Endometrial microvascular endothelial cells (primary cell): ENCODE measurements around the gene INSRR. TPM values are rescaled to one million over a fixed set of nuclear protein-coding genes. Genes with fewer than 3 reads are reported as not detected.

Experiments used
- in situ Hi-C: cut with HindIII; loops from 2 replicates; pipeline ENCODE4 v1.10.0; 2017; ENCODE audit warnings: low sequenced_read_pairs, low pct_unique_long_range_greater_than_20kb; ENCODE audit errors: inconsistent ontology term
- total RNA-seq: library from RNA; depleted of rRNA; stranded (reverse); fragments of >200 nt; gene quantifications from one replicate; pipeline ENCODE4 v1.2.3, GENCODE V29; 2015; ENCODE audit errors: inconsistent ontology term

INSRR gene
- total RNA-seq, 1 donor from 2014 or later: not detected

DNA sequence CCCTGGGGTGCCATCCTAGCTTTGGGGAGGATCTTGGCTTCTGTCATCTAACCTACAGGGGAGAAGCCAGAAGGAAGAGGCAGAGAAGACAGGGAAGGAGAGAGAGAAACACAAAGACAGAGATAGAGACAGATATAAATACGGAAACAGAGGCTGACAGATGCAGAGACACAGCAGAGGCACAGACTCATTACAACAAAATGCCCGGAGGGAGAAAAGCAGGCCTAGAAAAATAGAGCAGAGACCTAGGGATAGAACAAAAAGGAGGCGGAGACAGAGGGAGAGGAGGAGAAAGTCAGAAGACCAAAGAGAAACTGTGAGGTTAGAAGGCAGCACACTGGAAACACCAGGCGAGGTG lies 36.5 kb upstream of the INSRR start:
- in situ Hi-C loops: no loop called here

GRCh38 chr1:156894711-156895454 lies 36.0 kb upstream of the INSRR start:
- in situ Hi-C loops: no loop called here

DNA sequence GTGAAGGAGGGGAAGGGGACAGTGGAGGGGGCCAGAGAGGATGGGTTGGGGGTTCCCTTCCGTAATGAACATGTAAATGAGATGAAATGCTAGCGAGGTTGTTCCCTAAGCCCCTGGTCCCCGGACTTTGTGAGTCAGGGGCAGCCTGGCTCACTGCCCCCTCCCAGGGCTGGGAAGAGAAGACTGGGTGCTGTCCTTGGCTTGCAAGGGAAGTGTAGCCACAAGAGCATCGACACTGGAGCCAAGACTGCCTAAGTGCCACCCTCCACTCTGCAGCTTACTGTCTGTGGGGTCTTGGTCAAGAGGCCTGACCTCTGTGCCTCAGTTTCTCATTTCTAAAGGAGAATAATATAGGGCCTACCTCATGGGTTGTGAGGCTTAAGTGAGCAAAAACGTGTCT lies 35.1 kb upstream of the INSRR start:
- in situ Hi-C loops: no loop called here

- in situ Hi-C loops: no loop called here
Measured at GRCh38 chr1:156893048-156893953, 34.4 kb upstream of the INSRR start, which contains the start of gene PEAR1. Gene PEAR1 (plus strand): TSS chr1:156893718. CDS start chr1:156903927, 10,209 bp downstream.

DNA sequence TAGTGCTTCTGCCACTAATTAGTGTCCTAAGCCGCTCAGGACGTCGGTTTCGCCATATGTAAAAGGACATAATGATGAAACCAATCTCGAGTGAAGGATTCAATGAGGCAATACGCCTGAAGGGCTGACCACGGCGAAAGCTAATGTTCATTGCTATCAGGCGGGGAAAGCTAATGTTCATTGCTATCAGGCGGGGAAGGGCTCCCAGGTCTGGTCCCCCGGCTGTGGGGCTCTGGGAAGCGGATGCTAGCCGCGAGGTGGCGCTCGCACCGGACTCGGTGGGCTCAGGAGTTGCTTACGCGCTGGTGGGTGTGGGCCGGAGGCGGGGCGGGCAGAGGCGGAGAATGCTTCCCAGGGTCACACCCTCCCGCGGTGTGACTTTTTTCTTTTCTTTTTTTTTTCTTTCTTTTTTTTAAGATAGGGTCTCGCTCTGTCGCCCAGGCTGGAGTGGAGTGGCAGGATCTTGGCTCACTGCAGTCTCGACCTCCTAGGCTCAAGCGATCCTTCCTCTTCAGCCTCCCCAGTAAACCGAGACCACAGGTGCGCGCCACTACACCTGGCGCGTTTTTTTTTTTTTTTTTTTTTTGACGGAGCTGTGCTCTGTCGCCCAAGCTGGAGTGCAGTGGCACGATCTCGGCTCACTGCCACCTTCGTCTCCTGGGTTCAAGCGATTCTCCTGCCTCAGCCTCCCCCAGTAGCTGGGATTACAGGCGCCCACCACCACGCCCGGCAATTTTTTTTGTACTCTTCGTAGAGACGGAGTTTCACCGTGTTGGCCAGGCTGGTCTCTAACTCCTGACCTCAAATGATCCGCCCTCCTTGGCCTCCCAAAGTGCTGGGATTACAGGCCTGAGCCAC lies 33.5 kb upstream of the INSRR start:
- in situ Hi-C loops: no loop called here

- in situ Hi-C loops: no loop called here
Measured at GRCh38 chr1:156889802-156890580, 31.1 kb upstream of the INSRR start.

DNA sequence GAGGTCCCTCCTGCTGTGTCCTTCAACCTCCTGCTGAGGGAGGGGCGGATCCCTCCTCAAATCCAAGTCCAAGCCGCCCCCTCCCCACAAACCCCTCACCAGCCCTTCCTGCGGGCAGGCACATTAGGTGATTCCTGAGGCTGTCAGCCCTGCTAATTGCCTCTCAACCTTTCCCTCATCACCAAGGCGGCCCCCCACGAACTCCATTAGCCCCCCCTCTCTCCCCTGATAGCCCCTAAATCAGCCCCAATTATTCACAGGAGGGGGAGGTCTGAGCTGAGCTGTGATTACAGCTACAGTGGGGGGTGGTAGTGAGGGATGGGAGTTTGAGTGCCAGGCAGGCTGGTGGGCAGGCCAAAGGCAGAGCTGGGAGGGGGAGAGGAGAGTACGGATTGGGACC lies 28.8 kb upstream of the INSRR start:
- in situ Hi-C loops: no loop called here

GRCh38 chr1:156887317-156887716 lies 28.4 kb upstream of the INSRR start:
- in situ Hi-C loops: no loop called here

DNA sequence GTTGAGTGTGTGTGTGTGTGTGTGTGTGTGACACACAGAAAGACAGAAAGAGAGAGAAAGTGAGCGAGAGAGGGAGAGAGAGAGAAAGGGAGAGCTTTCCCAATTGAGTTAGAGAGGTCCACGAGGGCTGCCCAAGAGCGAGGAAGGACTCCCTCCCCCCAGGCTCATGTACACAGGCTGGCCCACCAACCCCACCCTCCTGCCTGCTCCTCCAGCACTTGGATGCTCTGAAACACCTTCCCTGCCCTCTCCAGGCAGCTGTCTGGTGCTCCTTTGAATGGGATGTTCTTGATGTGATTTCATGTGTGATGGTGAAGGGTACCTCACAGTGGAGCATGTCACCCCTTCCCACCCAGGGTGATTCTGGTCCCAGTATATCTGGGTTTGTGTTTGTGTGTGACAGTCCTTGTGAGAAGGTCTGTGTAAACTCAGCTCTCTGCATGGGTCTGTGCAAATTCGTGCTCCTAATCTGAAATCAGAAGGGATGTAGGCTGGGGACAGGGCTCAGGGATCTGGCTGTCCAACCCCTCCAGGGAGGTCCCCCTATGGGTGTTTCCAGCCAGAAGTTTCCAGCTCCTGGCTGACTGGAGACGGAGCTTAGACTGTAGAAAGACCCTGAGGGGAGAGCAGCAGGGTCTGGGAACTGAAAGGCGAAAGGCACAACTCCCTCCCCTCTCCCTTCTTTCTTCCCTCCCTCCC lies 27.8 kb upstream of the INSRR start:
- in situ Hi-C loops: no loop called here

GRCh38 chr1:156885880-156886355 lies 27.0 kb upstream of the INSRR start:
- in situ Hi-C loops: no loop called here

DNA sequence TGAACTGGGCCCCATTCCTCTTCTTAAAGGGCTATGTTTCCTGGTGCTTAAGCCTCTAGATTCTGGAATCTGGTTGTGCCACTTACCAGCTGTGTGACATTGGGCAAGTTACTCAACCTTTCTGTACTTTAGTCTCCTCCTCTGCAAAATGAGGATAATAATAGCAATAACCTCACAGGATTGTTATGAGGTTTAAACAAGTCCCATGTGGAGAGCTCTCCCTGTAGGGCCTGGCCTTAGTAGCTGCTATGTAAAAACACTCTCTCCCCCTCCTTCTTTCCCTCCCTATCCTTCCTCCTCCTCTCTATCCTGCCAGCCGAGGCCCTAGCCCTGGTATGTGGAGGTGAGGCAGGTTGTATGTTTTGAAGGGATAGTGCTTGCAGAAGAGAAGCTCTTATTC lies 26.4 kb upstream of the INSRR start:
- in situ Hi-C loops: no loop called here

DNA sequence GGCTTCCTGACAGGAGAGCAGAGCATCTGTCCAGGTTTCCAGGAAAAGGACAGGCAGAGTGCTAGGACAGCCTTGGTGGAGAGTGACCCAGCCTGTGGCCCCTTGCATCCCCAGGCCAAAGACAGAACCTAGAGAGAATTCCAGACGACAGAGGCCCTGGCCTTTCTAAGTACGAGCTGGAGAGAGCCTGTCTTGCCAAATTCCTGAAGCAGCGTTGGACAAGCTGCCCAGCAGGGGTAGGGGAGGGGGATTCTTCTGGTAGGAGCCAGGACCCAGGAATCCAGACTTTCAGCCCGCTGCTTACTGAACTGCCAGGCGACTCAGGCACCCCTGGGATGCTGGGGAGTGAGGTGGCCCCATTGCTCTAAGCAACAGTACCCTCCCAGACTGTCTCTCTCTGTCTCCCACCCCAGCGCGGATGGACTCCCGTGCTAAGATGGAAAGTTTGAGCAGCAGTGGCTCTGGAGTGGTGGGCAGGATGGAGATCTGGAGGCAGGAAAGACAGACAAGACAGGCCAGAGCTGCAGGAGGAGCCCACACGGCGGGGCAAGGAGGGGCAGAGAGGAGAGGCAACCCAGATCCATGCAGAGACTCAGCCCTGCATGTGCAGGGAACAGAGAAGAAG lies 25.8 kb upstream of the INSRR start:
- in situ Hi-C loops: no loop called here

- in situ Hi-C loops: no loop called here
Measured at GRCh38 chr1:156883919-156884318, 25.0 kb upstream of the INSRR start.

DNA sequence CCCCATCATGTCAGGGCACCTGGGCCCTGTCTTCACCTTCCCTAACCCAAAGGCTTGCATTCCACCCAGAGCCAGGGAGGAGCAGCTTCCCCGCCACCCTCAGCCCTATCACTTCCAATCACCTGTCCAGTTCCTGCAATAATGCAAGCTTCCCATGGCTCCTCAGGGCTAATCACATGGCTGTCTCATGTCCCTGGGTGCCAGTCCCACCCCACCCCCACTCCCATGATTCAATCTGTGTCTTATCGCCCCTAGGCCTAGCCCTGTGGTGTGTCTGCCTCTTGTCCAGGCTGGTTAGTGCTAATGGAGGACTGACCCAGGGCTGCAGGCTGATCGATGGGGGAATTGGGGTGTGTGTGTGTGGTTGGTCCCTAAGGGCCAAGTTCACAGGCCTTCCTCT lies 23.6 kb upstream of the INSRR start:
- in situ Hi-C loops: no loop called here

- in situ Hi-C loops: no loop called here
Measured at GRCh38 chr1:156881663-156882062, 22.7 kb upstream of the INSRR start.

DNA sequence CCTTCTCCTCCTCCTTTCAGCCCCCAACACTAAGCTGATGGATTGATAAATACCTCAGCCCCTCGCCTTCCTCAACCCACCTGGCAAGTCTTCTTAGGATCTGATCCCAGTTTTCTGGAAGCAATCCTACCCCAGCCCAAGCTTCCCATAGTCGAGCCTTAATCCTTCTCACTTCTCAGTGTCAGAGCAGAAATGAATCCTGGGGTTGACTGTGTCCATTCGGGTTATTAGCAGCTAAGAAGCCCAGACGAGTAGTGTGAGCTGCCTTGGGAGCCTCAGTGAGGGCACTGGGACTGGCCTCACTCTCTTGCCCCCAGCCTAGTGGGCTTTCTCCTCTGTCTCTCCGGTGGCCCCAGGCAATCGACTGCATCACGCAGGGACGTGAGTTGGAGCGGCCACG lies 22.2 kb upstream of the INSRR start:
- in situ Hi-C loops: no loop called here

- in situ Hi-C loops: no loop called here
Measured at GRCh38 chr1:156880473-156880872, 21.6 kb upstream of the INSRR start.
